Sigmoid colon (tissue), 7 donors: ENCODE data around the gene ZNF254. TPM values are rescaled to one million over a fixed set of nuclear protein-coding genes. Genes with fewer than 3 reads are reported as not detected.

Experiments
- DNase-seq: peaks from one replicate; pipeline ENCODE4 v3.0.0-alpha.2; 2019
- H3K27ac ChIP-seq, 4 donors: fragments of 200-600 bp; sonication (generic); one replicate each; pipeline ENCODE4 v1.5.1; 2016 to 2019; ENCODE audit warnings: mild to moderate bottlenecking in 1 of 4
- H3K27me3 ChIP-seq, 3 donors: fragments of 200-600 bp; sonication (generic); one replicate each; pipeline ENCODE4 v1.5.1; 2019; ENCODE audit warnings: mild to moderate bottlenecking in 1 of 3
- H3K36me3 ChIP-seq, 4 donors: fragments of 200-600 bp; sonication (generic); one replicate each; pipeline ENCODE4 v1.5.1; 2016 to 2019
- H3K4me1 ChIP-seq, 4 donors: fragments of 200-600 bp; sonication (generic); one replicate each; pipeline ENCODE4 v1.5.1; 2017 to 2019
- H3K4me3 ChIP-seq, 4 donors: fragments of 200-600 bp; sonication (generic); one replicate each; pipeline ENCODE4 v1.5.1; 2017 to 2019; ENCODE audit warnings: mild to moderate bottlenecking in 2 of 4, moderate library complexity in 1 of 4
- H3K9me3 ChIP-seq, 4 donors: fragments of 200-600 bp in 3 of 4; sonication (generic) in 3 of 4; one replicate each; pipeline versions ENCODE4 v1.5.1 to v1.6.1; 2013 to 2019
- CTCF ChIP-seq, 4 experiments: fragments of 450-650 bp in 3 of 4; fragments of 200-600 bp in 1 of 4; IDR thresholded peaks; one replicate each; pipeline ENCODE4 v1.5.1; 2016 to 2019; ENCODE audit warnings: antibody characterized with exemption in 4 of 4, mild to moderate bottlenecking in 3 of 4, moderate library complexity in 2 of 4
- EP300 ChIP-seq, 4 donors: sonication (generic); formaldehyde crosslinking; IDR thresholded peaks; one replicate each; pipeline ENCODE4 v1.6.1; 2017; ENCODE audit warnings: antibody characterized with exemption in 4 of 4
- POLR2A ChIP-seq, 2 donors: fragments of 450-650 bp; IDR thresholded peaks; one replicate each; pipeline ENCODE4 v1.6.1; 2016; ENCODE audit warnings: antibody characterized with exemption in 2 of 2, mild to moderate bottlenecking in 2 of 2, moderate library complexity in 2 of 2
- POLR2AphosphoS5 ChIP-seq, 4 donors: sonication (generic); formaldehyde crosslinking; IDR thresholded peaks; one replicate each; pipeline ENCODE4 v1.6.1; 2017; ENCODE audit warnings: antibody characterized with exemption in 4 of 4
- WGBS, 2 donors: extraction: QIAGEN DNeasy Blood & Tissue Kit; methylation state at CpG; one replicate each; pipeline ENCODE4 v1.1.7; 2013; 5-methylcytosine and 5-hydroxymethylcytosine counted together
- intact Hi-C: fragments of 100-400 bp; cut with DNase I; formaldehyde crosslinking; loops from one replicate; pipeline ENCODE4 v1.15.1; 2023
- polyA plus RNA-seq, 3 donors: library from polyadenylated mRNA; stranded (reverse); fragments of 200-250 nt; gene quantifications; one replicate each; pipeline ENCODE4 v1.2.3, GENCODE V29; 2013
- total RNA-seq, 4 donors: library from RNA; depleted of rRNA; stranded (reverse); fragments of >200 nt; gene quantifications; one replicate each; pipeline ENCODE4 v1.1.0, GENCODE V29; 2016
- donor health status: healthy with polysubstance abuse.
- donor health status: Bipolar disorder and iron deficiency.
- donor health status: healthy.

ZNF254 gene
- total and polyA plus RNA-seq, 7 donors, result 5.5 to 23.0 (median 11.6) TPM

GRCh38 chr19:24173882-24174281 lies 86.9 kb downstream of the ZNF254 start:
- no peak for TF ChIP-seq POLR2AphosphoS5 (IDR thresholded peaks at IDR 0.05)
- no peak for TF ChIP-seq POLR2A (IDR thresholded peaks at IDR 0.05)
- no peak for TF ChIP-seq EP300 (IDR thresholded peaks at IDR 0.05)
- no peak for TF ChIP-seq CTCF (IDR thresholded peaks at IDR 0.05)
- H3K27me3 ChIP-seq, result no peaks in the 10 kb centered on the region
- WGBS, 2 donors, result 88 to 93% methylated on average over 2 of the region's 2 CpGs
- H3K9me3 ChIP-seq, result peaks cover 0 to 24% (median 3%) of the 10 kb centered on the region in 4 donors
- intact Hi-C loops, result no loop called here
- no peaks in the 10 kb centered on the region for H3K4me1 ChIP-seq
- peaks cover 0 to 9% (median 0%) of the 10 kb centered on the region in 4 donors for H3K36me3 ChIP-seq
- H3K27ac ChIP-seq, result no peak overlapping the region
- DNase-seq, result no peak
- H3K4me3 ChIP-seq, result no peak overlapping the region

- H3K4me3 ChIP-seq, result no peak overlapping the region
- DNase-seq, result no peak
- H3K36me3 ChIP-seq, result peaks cover 0 to 2% (median 0%) of the 10 kb centered on the region in 4 donors
- no peak for TF ChIP-seq POLR2A (IDR thresholded peaks at IDR 0.05)
- TF ChIP-seq EP300 (IDR thresholded peaks at IDR 0.05), result no peak
- TF ChIP-seq CTCF (IDR thresholded peaks at IDR 0.05), result no peak
- no peak for TF ChIP-seq POLR2AphosphoS5 (IDR thresholded peaks at IDR 0.05)
- peaks cover 0 to 23% (median 2%) of the 10 kb centered on the region in 4 donors for H3K9me3 ChIP-seq
- H3K27me3 ChIP-seq, result no peaks in the 10 kb centered on the region
- H3K27ac ChIP-seq, result no peak overlapping the region
- 90 to 94% methylated on average over 18 of the region's 18 CpGs for WGBS, 2 donors
- H3K4me1 ChIP-seq, result no peaks in the 10 kb centered on the region
- intact Hi-C loops, result no loop called here
These were observed 90.7 kb downstream of the ZNF254 start for GRCh38 chr19:24177686-24178085.

GRCh38 chr19:24178207-24178606 lies 91.2 kb downstream of the ZNF254 start:
- TF ChIP-seq POLR2AphosphoS5 (IDR thresholded peaks at IDR 0.05) (no peak), EP300 (IDR thresholded peaks at IDR 0.05) (no peak), CTCF (IDR thresholded peaks at IDR 0.05) (no peak), POLR2A (IDR thresholded peaks at IDR 0.05) (no peak)
- Histone ChIP-seq H3K4me3 (no peak overlapping the region), H3K36me3 (no peaks in the 10 kb centered on the region), H3K9me3 (peaks cover 0 to 23% (median 1%) of the 10 kb centered on the region in 4 donors), H3K4me1 (no peaks in the 10 kb centered on the region), H3K27ac (no peak overlapping the region), H3K27me3 (no peaks in the 10 kb centered on the region)
- WGBS, 2 donors, result 90 to 96% methylated on average over 17 of the region's 17 CpGs
- intact Hi-C loops, result no loop called here
- DNase-seq, result no peak

Other genes with a start within 250 kb of the ZNF254 start
- 1 to 10 TPM in 1 of 4 donors, under 1 TPM in 2, not detected in 1; 0.54 to 2.5 (median 0.71) TPM for gene ZNF726, start 172.3 kb upstream of the ZNF254 start, total RNA-seq
- 1 to 10 TPM; 2.4 to 4.9 (median 3.6) TPM for gene ZNF726, start 172.3 kb upstream of the ZNF254 start, polyA plus RNA-seq